ENCODE data around the gene ADAMTS17.

ADAMTS17 gene

GRCh38 chr15:100113351-100114080 lies 228.3 kb downstream of the ADAMTS17 start:
- peak overlapping the region; percentile 14 for H3K27ac ChIP-seq (ENCODE audit: low read depth, low read length)
- no peak overlapping the region for H3K9ac ChIP-seq (ENCODE audit: low read length)
- no peaks in the 10 kb centered on the region for H3K36me3 ChIP-seq (ENCODE audit: insufficient read depth, low read length)
- H3K4me3 ChIP-seq (ENCODE audit: low read depth in 1 of 2, low read length in 2 of 2), result no peak overlapping the region
- H3K4me1 ChIP-seq (ENCODE audit: insufficient read depth, low read length), result peaks cover 61% of the 10 kb centered on the region
- no peaks in the 10 kb centered on the region for H3K9me3 ChIP-seq (ENCODE audit: low read length)
- no peaks in the 10 kb centered on the region for H3K27me3 ChIP-seq (ENCODE audit: control insufficient read depth in 1 of 2, insufficient read depth in 2 of 2, low read length in 2 of 2)

GRCh38 chr15:100112636-100113305 lies 229.0 kb downstream of the ADAMTS17 start:
- Histone ChIP-seq H3K4me3 (ENCODE audit: low read depth in 1 of 2, low read length in 2 of 2) (no peak overlapping the region), H3K9me3 (ENCODE audit: low read length) (no peaks in the 10 kb centered on the region), H3K9ac (ENCODE audit: low read length) (no peak overlapping the region), H3K27me3 (ENCODE audit: control insufficient read depth in 1 of 2, insufficient read depth in 2 of 2, low read length in 2 of 2) (no peaks in the 10 kb centered on the region), H3K27ac (ENCODE audit: low read depth, low read length) (no peak overlapping the region), H3K4me1 (ENCODE audit: insufficient read depth, low read length) (peaks cover 61% of the 10 kb centered on the region), H3K36me3 (ENCODE audit: insufficient read depth, low read length) (no peaks in the 10 kb centered on the region)

- H3K4me1 ChIP-seq (ENCODE audit: insufficient read depth, low read length), result peaks cover 61% of the 10 kb centered on the region
- no peaks in the 10 kb centered on the region for H3K27me3 ChIP-seq (ENCODE audit: control insufficient read depth in 1 of 2, insufficient read depth in 2 of 2, low read length in 2 of 2)
- no peak overlapping the region for H3K4me3 ChIP-seq (ENCODE audit: low read depth in 1 of 2, low read length in 2 of 2)
- H3K27ac ChIP-seq (ENCODE audit: low read depth, low read length), result no peak overlapping the region
- no peaks in the 10 kb centered on the region for H3K36me3 ChIP-seq (ENCODE audit: insufficient read depth, low read length)
- H3K9me3 ChIP-seq (ENCODE audit: low read length), result no peaks in the 10 kb centered on the region
- no peak overlapping the region for H3K9ac ChIP-seq (ENCODE audit: low read length)
Observed at GRCh38 chr15:100112061-100112420, 229.7 kb downstream of the ADAMTS17 start.

GRCh38 chr15:100111125-100112060 lies 230.4 kb downstream of the ADAMTS17 start:
- H3K27me3 ChIP-seq (ENCODE audit: control insufficient read depth in 1 of 2, insufficient read depth in 2 of 2, low read length in 2 of 2), result no peaks in the 10 kb centered on the region
- H3K36me3 ChIP-seq (ENCODE audit: insufficient read depth, low read length), result no peaks in the 10 kb centered on the region
- peaks cover 56% of the 10 kb centered on the region for H3K4me1 ChIP-seq (ENCODE audit: insufficient read depth, low read length)
- H3K27ac ChIP-seq (ENCODE audit: low read depth, low read length), result no peak overlapping the region
- H3K4me3 ChIP-seq (ENCODE audit: low read depth in 1 of 2, low read length in 2 of 2), result no peak overlapping the region
- no peaks in the 10 kb centered on the region for H3K9me3 ChIP-seq (ENCODE audit: low read length)
- no peak overlapping the region for H3K9ac ChIP-seq (ENCODE audit: low read length)

GRCh38 chr15:100109486-100110035 lies 232.2 kb downstream of the ADAMTS17 start:
- peaks cover 37% of the 10 kb centered on the region for H3K4me1 ChIP-seq (ENCODE audit: insufficient read depth, low read length)

GRCh38 chr15:100108846-100109245 lies 232.9 kb downstream of the ADAMTS17 start:
- no peak overlapping the region for H3K27ac ChIP-seq (ENCODE audit: low read depth, low read length)
- H3K4me1 ChIP-seq (ENCODE audit: insufficient read depth, low read length), result peaks cover 32% of the 10 kb centered on the region
- no peak overlapping the region for H3K4me3 ChIP-seq (ENCODE audit: low read depth in 1 of 2, low read length in 2 of 2)
- H3K27me3 ChIP-seq (ENCODE audit: control insufficient read depth in 1 of 2, insufficient read depth in 2 of 2, low read length in 2 of 2), result no peaks in the 10 kb centered on the region
- H3K9me3 ChIP-seq (ENCODE audit: low read length), result no peaks in the 10 kb centered on the region
- no peak overlapping the region for H3K9ac ChIP-seq (ENCODE audit: low read length)
- H3K36me3 ChIP-seq (ENCODE audit: insufficient read depth, low read length), result no peaks in the 10 kb centered on the region

More at GRCh38 chr15:100109486-100110035, 232.2 kb downstream of the ADAMTS17 start:
- Histone ChIP-seq H3K36me3 (ENCODE audit: insufficient read depth, low read length) (no peaks in the 10 kb centered on the region), H3K4me3 (ENCODE audit: low read depth in 1 of 2, low read length in 2 of 2) (no peak overlapping the region), H3K9me3 (ENCODE audit: low read length) (no peaks in the 10 kb centered on the region), H3K9ac (ENCODE audit: low read length) (no peak overlapping the region), H3K27ac (ENCODE audit: low read depth, low read length) (no peak overlapping the region), H3K27me3 (ENCODE audit: control insufficient read depth in 1 of 2, insufficient read depth in 2 of 2, low read length in 2 of 2) (no peaks in the 10 kb centered on the region)

- H3K9ac ChIP-seq (ENCODE audit: low read length), result no peak overlapping the region
- H3K4me1 ChIP-seq (ENCODE audit: insufficient read depth, low read length), result peaks cover 27% of the 10 kb centered on the region
- H3K27ac ChIP-seq (ENCODE audit: low read depth, low read length), result no peak overlapping the region
- H3K9me3 ChIP-seq (ENCODE audit: low read length), result no peaks in the 10 kb centered on the region
- no peak overlapping the region for H3K4me3 ChIP-seq (ENCODE audit: low read depth in 1 of 2, low read length in 2 of 2)
- H3K27me3 ChIP-seq (ENCODE audit: control insufficient read depth in 1 of 2, insufficient read depth in 2 of 2, low read length in 2 of 2), result no peaks in the 10 kb centered on the region
- no peaks in the 10 kb centered on the region for H3K36me3 ChIP-seq (ENCODE audit: insufficient read depth, low read length)
Observed at GRCh38 chr15:100108346-100108745, 233.4 kb downstream of the ADAMTS17 start.

GRCh38 chr15:100107606-100108225 lies 234.1 kb downstream of the ADAMTS17 start:
- Histone ChIP-seq H3K9me3 (ENCODE audit: low read length) (no peaks in the 10 kb centered on the region), H3K27me3 (ENCODE audit: control insufficient read depth in 1 of 2, insufficient read depth in 2 of 2, low read length in 2 of 2) (no peaks in the 10 kb centered on the region), H3K36me3 (ENCODE audit: insufficient read depth, low read length) (no peaks in the 10 kb centered on the region), H3K4me3 (ENCODE audit: low read depth in 1 of 2, low read length in 2 of 2) (no peak overlapping the region), H3K9ac (ENCODE audit: low read length) (no peak overlapping the region), H3K4me1 (ENCODE audit: insufficient read depth, low read length) (peaks cover 23% of the 10 kb centered on the region), H3K27ac (ENCODE audit: low read depth, low read length) (no peak overlapping the region)

GRCh38 chr15:100107151-100107550 lies 234.6 kb downstream of the ADAMTS17 start:
- H3K9ac ChIP-seq (ENCODE audit: low read length), result no peak overlapping the region
- no peaks in the 10 kb centered on the region for H3K36me3 ChIP-seq (ENCODE audit: insufficient read depth, low read length)
- H3K27me3 ChIP-seq (ENCODE audit: control insufficient read depth in 1 of 2, insufficient read depth in 2 of 2, low read length in 2 of 2), result no peaks in the 10 kb centered on the region
- H3K4me1 ChIP-seq (ENCODE audit: insufficient read depth, low read length), result peaks cover 17% of the 10 kb centered on the region
- H3K27ac ChIP-seq (ENCODE audit: low read depth, low read length), result no peak overlapping the region
- no peaks in the 10 kb centered on the region for H3K9me3 ChIP-seq (ENCODE audit: low read length)
- H3K4me3 ChIP-seq (ENCODE audit: low read depth in 1 of 2, low read length in 2 of 2), result no peak overlapping the region

- Histone ChIP-seq H3K9me3 (ENCODE audit: low read length) (no peaks in the 10 kb centered on the region), H3K4me3 (ENCODE audit: low read depth in 1 of 2, low read length in 2 of 2) (no peak overlapping the region), H3K9ac (ENCODE audit: low read length) (no peak overlapping the region), H3K27me3 (ENCODE audit: control insufficient read depth in 1 of 2, insufficient read depth in 2 of 2, low read length in 2 of 2) (no peaks in the 10 kb centered on the region), H3K36me3 (ENCODE audit: insufficient read depth, low read length) (no peaks in the 10 kb centered on the region), H3K4me1 (ENCODE audit: insufficient read depth, low read length) (peaks cover 13% of the 10 kb centered on the region), H3K27ac (ENCODE audit: low read depth, low read length) (no peak overlapping the region)
Observed at GRCh38 chr15:100106732-100107131, 235.0 kb downstream of the ADAMTS17 start.

- no peaks in the 10 kb centered on the region for H3K36me3 ChIP-seq (ENCODE audit: insufficient read depth, low read length)
- no peak overlapping the region for H3K9ac ChIP-seq (ENCODE audit: low read length)
Observed at GRCh38 chr15:100105101-100105500, 236.7 kb downstream of the ADAMTS17 start.

More at GRCh38 chr15:100105101-100105500, 236.7 kb downstream of the ADAMTS17 start:
- Histone ChIP-seq H3K4me1 (ENCODE audit: insufficient read depth, low read length) (no peaks in the 10 kb centered on the region), H3K9me3 (ENCODE audit: low read length) (no peaks in the 10 kb centered on the region), H3K27ac (ENCODE audit: low read depth, low read length) (no peak overlapping the region), H3K27me3 (ENCODE audit: control insufficient read depth in 1 of 2, insufficient read depth in 2 of 2, low read length in 2 of 2) (no peaks in the 10 kb centered on the region), H3K4me3 (ENCODE audit: low read depth in 1 of 2, low read length in 2 of 2) (no peak overlapping the region)
